Kasumi-1 (cell line): ENCODE measurements around the gene ADAMTS15.

Experiments
- DNase-seq, 2 experiments: peaks; one replicate each; lab custom pipeline; 2025; lab: John Stamatoyannopoulos, UW

ADAMTS15 gene

GRCh38 chr11:130436171-130436570, 12.3 kb upstream of the ADAMTS15 start:
- DNase-seq, result no peak

- DNase-seq, result no peak
These were observed 10.6 kb upstream of the ADAMTS15 start for GRCh38 chr11:130437848-130438247.

DNA sequence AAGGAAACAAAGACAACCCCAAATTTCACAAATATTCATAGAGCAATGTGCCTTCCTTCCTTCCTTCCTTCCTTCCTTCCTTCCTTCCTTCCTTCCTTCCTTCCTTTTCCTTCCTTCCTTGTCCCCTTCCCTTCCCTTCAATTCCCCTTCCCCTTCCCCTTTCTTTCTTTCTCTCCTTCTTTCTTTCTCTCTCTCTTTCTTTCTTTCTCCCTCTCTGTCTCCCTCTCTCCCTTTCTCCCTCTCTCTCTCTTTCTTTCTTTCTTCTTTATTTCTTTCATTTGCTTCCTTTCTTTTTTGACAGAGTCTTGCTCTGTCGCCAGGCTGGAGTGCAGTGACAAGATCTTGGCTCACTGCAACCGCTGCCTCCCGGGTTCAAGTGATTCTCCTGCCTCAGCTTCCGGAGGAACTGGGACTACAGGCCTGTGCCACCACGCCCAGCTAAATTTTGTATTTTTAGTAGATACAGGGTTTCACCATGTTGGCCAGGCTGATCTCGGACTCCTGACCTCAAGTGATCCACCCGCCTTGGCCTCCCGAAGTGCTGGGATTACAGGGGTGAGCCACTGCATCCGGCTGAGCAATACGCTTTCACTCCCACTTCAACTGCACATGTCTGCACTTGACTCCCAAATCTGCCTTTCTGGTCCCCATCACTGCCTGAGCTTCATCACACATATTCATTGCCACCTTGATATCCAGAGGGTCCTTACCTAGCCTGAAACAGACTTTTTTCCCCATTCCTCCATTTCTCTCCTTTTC, 9.9 kb upstream of the ADAMTS15 start:
- peak; percentile 94 for DNase-seq

DNA sequence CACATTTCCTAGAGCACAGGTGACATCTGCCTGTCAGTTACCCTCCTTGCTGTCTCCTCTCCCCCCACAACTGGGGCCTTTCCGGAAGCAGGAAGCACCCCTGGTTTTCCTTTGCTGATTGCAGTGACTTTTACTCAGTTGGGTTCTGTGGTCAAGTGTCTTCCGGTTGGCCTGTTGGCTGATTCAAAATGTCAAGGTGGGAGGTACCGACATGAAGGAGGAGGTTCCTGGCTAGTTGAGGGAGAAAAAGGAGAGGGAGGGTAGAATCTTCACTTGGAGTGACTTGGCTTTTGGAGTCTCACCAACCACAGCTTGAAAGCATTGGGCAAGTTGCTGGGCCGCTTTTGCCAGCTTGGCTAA, 9.3 kb upstream of the ADAMTS15 start:
- DNase-seq, result peak; percentile 95 to 96

DNA sequence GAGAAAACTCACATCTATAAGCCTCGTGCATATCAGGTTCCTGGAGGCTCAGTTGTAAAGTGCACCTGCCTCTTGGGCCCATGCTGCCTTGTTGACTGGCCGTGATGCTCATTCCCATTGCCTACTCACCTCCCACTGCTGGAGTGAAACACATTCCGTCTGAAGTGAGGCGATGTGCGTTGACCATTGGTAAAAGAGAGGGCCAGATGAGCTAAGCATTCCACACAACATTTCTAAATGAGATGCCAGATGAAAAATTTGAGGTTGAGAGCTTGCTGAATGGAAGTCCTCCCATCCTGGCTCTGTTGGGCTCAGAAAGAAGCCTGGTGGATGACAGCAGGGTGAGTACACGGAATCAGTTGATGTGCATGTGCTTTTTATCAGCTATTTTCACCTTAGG, 8.6 kb upstream of the ADAMTS15 start:
- no peak for DNase-seq

DNA sequence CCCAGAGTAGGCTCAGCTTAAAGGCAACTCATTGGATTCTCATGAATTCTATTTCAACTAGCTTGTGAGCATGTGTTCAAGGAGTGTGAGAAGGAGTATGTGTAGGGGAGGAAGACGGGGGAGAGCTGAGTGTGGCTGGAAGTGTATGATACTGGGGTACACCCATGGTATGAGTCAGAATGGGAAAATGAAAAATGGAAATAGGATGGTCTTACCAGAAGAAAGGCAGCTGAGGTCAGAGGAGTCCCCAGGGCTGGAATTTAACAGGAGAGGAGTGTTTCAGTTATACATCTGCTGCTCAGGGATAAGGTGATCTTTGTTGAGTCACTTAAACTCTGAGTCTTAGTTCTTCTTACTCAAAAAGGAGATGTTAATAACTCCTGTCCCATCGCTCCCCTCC, 6.7 kb upstream of the ADAMTS15 start:
- DNase-seq, result no peak

DNA sequence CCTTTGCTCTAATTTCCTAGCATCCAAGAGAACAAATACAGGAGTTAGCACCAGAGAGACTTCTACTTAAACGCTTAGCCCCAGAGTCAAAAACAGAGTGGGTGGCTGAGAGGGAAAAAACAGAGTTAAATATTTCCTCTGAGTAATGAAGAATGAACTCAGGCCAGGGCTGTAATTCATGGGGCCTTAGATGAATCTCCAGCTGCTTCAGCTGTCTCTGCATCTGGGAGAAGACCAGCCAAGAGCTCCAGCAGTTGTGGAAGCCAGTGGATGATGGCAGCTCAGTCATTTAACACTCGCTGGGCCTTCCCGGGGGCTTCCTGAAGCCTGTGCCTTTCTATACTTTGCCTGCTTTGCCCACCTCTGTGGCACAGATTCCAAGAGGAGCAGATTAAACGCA, 5.7 kb upstream of the ADAMTS15 start:
- no peak for DNase-seq

GRCh38 chr11:130445788-130446187, 2.7 kb upstream of the ADAMTS15 start:
- no peak for DNase-seq

DNA sequence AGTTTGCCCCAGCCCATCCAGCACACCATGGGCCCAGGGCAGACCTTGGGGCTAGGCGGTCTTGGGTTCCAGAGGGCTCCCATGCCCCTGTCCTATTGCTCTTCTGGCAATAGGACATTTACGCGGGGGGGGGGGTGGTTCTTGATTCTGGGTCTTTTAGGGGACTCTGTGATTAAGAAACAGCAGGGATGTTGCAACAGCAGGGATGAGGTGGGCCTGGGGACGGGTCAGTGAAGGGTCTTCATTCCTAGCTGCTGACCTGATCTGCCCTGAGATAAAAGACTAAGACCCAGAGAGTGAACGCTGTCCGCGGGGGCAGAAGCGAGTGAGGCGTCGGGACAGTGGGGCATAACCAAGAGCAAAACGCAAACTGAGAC, 418 bp upstream of the ADAMTS15 start:
- DNase-seq, result no peak

DNA sequence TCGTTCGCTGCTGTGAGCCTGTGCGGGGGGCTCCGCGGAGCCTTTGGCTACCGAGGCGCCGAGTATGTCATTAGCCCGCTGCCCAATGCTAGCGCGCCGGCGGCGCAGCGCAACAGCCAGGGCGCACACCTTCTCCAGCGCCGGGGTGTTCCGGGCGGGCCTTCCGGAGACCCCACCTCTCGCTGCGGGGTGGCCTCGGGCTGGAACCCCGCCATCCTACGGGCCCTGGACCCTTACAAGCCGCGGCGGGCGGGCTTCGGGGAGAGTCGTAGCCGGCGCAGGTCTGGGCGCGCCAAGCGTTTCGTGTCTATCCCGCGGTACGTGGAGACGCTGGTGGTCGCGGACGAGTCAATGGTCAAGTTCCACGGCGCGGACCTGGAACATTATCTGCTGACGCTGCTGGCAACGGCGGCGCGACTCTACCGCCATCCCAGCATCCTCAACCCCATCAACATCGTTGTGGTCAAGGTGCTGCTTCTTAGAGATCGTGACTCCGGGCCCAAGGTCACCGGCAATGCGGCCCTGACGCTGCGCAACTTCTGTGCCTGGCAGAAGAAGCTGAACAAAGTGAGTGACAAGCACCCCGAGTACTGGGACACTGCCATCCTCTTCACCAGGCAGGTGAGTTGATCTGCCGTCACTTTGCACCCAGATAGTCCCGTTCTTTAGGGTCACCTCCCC, 1.0 kb downstream of the ADAMTS15 start:
- no peak for DNase-seq

DNA sequence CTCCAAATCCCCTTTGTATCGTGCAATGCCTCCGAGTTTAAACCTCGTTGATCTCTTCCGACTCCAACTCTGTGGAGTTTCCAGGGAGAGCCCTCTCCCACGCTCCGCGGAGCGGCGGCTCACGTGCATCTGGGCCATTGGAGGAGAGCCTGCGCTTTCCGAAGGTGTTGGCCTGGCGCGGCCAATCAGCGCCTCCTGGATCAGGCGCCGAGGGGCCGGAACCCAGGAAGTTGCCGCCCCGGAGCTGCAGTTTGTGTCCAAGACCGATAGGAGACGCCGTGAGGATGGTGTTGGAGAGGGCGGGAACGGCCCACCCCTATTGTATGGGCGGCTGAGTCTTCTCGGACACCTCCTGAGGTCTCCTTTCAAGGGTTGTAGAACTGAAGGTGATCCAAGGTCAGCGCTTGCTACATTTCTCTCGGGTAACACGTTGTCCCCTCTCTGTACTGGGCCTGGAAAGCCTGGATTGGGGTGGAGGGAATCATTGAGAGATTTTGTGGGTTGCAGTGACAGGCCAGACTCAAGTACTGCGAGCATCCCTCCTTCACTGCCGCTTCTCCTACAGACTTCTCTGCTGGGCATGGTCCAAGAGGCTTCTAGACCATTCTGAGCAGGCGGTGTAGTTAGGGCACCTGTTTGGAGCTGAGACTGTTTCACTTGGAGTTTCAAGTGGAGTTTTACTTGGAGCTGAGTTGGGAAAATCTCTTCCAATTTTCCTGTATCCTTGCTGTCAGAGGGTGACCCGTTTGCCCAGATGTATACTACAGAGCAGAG, 1.7 kb downstream of the ADAMTS15 start:
- no peak for DNase-seq

GRCh38 chr11:130451231-130452019, 3.0 kb downstream of the ADAMTS15 start:
- peak in 1 of 2 experiments; percentile 27 for DNase-seq

- no peak for DNase-seq
These were observed 3.7 kb downstream of the ADAMTS15 start for GRCh38 chr11:130452176-130452575.

GRCh38 chr11:130452940-130453339, 4.5 kb downstream of the ADAMTS15 start:
- DNase-seq, result peak; percentile 68 to 83

DNA sequence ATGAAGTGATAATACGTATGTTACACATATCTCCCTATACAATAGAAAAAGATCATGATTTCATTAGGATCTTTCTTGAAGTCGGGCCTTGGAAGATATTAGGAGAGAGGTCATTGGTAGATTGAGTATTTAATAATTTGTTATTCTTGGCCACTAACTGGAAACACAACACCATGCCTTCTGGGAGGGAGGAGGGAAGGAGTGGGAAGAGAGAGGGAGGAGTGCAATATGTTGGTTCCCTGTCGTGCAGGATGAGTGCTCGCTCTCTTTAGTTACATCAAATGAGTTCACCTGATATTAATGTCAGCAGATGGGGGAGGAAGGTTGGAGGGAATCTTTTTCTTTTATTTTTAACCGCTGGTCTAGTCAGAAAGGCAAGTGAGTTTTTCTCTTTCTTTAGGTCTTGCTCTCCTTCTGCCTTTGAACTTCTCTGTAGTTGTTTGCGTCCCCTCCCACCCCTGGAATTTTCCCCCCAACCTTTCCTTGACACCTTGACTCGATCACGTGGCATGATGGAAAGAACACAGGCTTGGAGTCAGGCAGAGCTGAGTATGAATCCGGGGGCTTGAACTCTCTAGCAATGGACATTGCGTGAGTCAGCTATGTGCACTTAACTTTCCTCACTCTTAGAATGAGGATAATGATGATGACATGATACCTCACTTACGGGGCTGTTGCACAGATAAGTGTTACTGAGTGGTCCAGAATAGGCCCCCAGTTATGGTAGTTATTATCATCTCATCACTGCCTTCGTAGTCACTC, 6.2 kb downstream of the ADAMTS15 start:
- no peak for DNase-seq

GRCh38 chr11:130455483-130456127, 7.2 kb downstream of the ADAMTS15 start:
- DNase-seq, result no peak

DNA sequence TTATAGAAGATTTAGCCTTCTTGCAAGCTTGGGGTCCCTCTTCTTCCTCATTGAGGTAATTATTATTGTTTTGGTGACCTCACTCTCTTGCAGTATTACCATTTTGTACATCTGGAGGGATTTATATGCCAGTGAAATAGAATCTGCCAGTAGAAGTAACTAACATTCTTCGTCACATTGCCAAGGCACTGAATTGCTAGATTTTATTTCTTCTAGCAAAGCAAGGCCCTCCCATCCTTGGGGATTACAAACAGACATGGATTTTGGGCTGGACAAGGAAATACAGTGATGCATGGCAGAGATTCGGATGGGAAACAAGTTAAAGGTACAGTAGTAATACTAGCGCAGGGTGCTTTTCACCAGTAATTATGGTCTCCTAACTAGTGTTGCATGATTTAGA, 7.8 kb downstream of the ADAMTS15 start:
- no peak for DNase-seq

DNA sequence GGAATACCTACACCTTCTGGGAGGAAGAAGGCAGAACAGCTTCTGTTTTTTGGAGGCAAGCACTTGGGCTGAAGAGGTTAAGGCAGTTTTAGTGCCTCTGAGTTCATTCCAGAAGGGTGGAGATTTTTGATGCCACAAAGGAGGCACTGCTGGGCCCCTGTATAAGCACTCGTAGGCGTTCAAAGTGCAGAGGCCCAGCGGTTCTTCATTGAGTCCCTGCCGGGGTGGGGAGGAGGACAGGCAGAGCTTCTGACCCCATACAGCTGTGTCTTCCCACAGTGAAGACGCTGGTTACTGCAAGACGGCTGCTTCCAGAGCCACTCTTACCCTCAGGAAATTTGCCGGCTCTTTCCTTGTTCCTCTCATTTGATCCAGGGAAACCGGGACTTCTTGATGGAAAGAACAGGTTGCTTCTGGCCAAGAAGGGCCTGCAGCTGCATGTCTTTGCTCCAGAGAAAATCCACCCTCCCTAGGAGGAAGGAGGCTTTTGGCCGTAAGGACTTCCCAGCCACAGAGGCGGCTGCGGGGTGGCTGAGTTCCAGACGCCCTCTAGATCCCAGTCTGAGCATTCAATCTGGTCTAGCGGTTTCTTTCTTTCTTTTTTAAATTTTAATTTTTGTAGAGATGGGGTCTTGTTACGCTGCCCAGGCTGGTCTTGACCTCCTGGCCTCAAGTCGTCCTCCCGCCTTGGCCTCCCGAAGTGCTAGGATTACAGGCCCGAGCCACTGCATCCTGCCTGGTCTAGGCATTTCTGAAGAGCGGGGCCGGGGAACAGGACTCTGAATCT, 9.4 kb downstream of the ADAMTS15 start:
- DNase-seq, result peak; percentile 52 to 58

DNA sequence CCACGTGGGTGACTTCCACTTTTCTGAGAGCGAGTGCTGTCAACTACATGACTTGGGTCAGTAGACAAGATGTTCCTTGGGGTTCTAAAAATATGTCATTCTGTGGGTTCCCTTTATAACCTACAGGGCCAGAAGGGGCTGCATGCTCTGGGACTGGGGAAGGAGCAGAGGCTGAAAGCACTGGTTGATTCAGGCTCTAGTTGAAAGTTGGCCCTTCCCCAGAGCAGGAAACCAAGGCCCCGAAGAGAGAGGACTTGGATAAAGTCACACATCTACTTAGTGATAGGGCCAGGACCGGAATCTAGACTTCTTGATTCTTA, 9.9 kb downstream of the ADAMTS15 start:
- DNase-seq, result peak; percentile 65 to 79

DNA sequence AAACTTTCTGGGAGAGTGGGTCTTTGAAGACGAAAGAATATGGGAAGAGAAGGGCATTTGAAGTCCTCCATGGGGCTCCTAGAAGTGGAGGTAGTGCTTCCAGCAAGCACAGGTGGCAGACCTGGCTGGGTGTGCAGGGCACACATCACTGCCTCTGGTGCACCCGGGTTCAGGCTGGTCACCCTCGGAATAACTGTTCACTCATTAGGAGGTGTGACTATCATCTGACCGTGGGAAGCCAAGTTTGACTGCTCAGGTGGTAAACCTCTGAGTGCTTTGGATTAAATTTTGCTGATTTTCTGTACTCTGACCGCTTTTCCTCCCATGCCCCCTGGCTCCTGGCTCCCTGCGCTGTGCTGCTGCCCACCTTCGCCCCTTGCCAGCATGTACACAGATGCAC, 11.1 kb downstream of the ADAMTS15 start:
- DNase-seq, result no peak
